HG03565 (cell line): Measurements from ENCODE around the gene C2orf42.
"Not testable (repeated sequence)": the region's sequence is repeated elsewhere in the genome, so short reads cannot be mapped to it uniquely, and the experiment has no call there.

Experiments used
- ATAC-seq: cut with Tn5 transposase; IDR thresholded peaks from one replicate; pipeline ENCODE4 v1.9.1; 2021; ENCODE audit warnings: mild to moderate bottlenecking, moderate library complexity; ENCODE audit not compliant: unreplicated experiment

The C2orf42 gene

DNA sequence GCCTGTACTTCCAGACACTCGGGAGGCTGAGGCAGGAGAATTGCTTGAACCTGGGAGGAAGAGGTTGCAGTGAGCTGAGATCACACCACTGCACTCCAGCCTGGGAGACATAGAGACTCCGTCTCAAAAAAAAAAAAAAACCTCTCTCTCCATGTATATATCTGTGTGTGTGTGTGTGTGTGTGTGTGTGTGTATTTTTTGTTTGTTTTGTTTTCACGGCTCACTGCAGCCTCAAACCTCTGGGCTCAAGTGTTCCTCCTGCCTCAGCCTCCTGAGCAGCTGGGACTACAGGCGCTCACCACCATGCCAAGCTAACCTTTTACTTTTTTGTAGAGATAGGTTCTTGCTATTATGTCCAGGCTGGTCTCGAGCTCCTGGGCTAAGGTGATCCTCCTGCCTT is 80.4 kb downstream of the C2orf42 start:
- ATAC-seq = not testable (repeated sequence)

DNA sequence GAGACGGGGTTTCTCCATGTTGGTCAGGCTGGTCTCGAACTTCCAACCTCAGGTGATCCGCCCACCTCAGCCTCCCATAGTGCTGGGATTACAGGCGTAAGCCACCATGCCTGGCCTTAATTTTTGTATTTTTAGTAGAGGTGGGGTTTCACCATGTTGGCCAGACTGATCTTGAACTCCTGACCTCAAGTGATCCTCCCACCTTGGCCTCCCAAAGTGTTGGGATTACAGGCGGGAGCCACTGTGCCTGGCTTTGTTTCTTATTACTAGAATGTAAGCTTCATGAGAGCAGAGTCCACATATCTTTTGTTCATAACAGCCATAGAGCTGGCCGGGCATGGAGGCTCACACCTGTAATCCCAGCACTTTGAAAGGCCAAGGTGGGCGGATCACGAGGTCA is 84.7 kb downstream of the C2orf42 start:
- not testable (repeated sequence) for ATAC-seq

DNA sequence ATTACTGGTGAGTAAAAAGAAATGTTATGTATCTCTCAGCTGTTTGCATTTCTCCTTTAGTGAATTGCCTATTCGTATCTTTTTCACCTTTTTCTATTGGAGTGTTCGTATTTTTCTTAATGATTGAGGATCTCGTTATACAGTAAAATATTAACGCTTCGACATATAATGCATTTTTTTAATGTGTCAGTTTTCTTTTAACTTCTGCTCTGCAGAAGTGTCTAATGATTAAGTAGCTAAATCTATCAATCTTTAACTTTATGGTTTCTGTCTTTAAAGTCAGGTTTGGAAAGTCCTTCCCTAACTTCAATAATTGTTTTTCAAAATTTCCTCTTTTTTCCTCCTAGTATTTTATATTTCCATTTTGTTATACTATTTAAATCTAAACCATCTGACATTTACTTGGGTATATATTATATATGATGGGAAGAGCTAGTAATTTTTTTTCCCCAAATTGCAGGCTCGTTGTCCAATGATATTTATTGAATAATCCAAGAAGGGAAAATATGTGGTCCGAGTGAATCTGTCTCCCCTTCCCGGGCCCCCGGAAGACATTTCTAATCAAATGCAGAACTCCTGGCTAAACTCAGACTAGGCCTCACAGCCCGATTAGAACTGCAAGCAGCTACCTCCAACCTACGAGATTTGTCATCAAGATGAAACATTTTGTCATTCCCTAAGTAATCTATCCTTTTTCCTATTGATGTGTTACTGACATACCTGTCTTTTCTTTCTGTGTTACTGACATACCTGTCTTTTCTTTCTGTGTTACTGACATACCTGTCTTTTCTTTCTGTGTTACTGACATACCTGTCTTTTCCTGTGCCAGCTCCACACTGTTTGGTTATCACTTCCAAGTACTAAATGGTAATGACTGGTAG is 86.3 kb downstream of the C2orf42 start:
- ATAC-seq = no peak

DNA sequence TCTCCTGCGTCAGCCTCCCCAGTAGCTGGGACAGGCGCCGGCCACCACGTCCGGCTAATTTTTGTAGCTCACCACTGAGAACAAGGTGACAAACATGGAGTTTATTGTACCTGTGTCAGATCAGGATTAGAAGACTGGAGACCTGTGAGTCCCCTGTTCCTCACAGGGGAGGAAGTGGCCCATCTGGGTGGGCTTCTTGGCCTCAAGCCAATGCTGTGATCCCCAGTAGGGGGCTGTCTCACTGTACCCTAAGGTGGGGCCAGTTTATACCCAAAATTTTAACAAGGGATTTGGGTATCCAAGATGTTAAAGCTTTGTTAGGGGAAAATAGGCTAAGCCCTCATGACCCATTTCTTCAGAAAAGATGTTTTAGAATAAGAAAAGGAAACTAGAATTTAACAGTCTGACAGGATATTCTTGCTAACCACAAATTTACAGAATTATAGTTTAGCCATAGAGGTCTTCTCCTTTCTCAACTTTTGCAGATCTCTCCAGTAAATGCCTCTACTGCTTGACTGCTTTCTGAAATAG is 87.2 kb downstream of the C2orf42 start:
- no peak for ATAC-seq

DNA sequence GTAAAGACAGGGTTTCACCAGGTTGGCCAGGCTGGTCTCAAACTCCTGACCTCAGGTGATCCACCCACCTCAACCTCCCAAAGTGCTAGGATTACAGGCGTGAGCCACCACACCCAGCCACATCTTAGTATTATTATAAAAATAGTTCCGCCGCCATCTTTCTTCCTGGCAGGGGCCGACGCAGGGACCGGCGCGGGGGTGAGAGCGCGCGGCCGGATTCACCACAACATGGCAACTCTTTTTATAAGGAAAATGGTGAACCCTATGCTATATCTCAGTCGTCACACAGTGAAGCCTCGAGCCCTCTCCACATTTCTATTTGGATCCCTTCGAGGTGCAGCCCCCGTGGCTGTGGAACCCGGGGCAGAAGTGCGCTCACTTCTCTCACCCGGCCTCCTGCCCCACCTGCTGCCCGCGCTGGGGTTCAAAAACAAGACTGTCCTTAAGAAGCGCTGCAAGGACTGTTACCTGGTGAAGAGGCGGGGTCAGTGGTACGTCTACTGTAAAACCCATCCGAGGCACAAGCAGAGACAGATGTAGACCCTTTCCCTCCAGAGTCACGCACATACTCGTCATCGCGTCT is 88.4 kb downstream of the C2orf42 start:
- not testable (repeated sequence) for ATAC-seq

DNA sequence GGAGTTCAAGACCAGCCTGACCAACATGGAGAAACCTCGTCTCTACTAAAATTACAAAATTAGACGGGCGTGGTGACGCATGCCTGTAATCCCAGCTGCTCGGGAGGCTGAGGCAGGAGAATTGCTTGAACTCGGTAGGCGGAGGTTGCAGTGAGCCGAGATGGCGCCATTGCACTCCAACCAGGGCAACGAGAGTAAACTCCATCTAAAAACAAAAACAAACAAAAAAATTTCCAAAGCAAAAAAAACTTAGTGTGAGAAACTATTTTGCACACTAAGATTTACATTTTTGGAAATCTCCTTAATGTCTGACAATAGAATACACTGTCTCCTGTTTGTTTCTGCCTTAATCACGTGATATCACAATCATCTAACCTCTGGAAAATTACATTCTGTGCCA is 89.1 kb downstream of the C2orf42 start:
- not testable (repeated sequence) for ATAC-seq

DNA sequence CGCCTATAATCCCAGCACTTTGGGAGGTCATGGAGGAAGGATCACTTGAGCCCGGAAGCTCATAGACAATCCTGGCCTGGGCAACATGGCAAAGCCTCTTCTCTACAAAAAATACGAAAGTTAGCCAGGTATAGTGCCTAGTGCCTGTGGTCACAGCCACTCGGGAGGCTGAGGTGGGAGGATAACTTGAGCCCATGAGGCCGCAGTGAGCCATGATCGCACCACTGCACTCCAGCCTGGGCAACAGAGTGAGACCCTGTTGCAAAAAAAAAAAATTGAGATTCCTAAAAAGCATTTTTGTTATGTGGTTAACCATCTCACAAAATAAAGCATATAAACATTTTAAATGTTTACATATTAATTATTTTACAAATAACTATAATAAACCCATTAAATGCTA is 89.6 kb downstream of the C2orf42 start:
- ATAC-seq = no peak
